NOMO-1 treated with DMSO at 0.1 percent for 48 hours (cell line): ENCODE results near the gene TMEM255B.

Experiments
- DNase-seq: peaks from one replicate; lab custom pipeline; 2025; ENCODE audit not compliant: unreplicated experiment; lab: John Stamatoyannopoulos, UW

TMEM255B gene

GRCh38 chr13:113766035-113766800, 7.2 kb downstream of the TMEM255B start:
- no peak for DNase-seq

- DNase-seq = no peak
These were observed 8.3 kb downstream of the TMEM255B start for GRCh38 chr13:113767366-113767765.

GRCh38 chr13:113768018-113768905, 9.2 kb downstream of the TMEM255B start:
- DNase-seq = no peak

- no peak for DNase-seq
These were observed 10.1 kb downstream of the TMEM255B start for GRCh38 chr13:113769106-113769505.

GRCh38 chr13:113769881-113770280, 10.9 kb downstream of the TMEM255B start:
- DNase-seq = no peak

- DNase-seq = no peak
These were observed 11.4 kb downstream of the TMEM255B start for GRCh38 chr13:113770441-113770840.

GRCh38 chr13:113770937-113771336, 11.9 kb downstream of the TMEM255B start:
- DNase-seq = no peak

GRCh38 chr13:113771709-113772331, 12.8 kb downstream of the TMEM255B start:
- peak; percentile 40 for DNase-seq

- DNase-seq = no peak
These were observed 15.4 kb downstream of the TMEM255B start for GRCh38 chr13:113774177-113775107.

GRCh38 chr13:113775451-113776145, 16.6 kb downstream of the TMEM255B start:
- DNase-seq = no peak

GRCh38 chr13:113776231-113777125, 17.5 kb downstream of the TMEM255B start:
- no peak for DNase-seq

- DNase-seq = no peak
These were observed 18.6 kb downstream of the TMEM255B start for GRCh38 chr13:113777311-113778260.

GRCh38 chr13:113781571-113781970, 22.5 kb downstream of the TMEM255B start:
- DNase-seq = no peak

- no peak for DNase-seq
These were observed 23.4 kb downstream of the TMEM255B start for GRCh38 chr13:113782472-113782871.

GRCh38 chr13:113783200-113783881, 24.3 kb downstream of the TMEM255B start:
- DNase-seq = no peak

- no peak for DNase-seq
These were observed 25.1 kb downstream of the TMEM255B start for GRCh38 chr13:113783966-113784644.

GRCh38 chr13:113784645-113785024, 25.6 kb downstream of the TMEM255B start:
- DNase-seq = no peak
